Osteocyte (in vitro differentiated cells): Measurements from ENCODE around the gene TGFBR3. TPM values are rescaled to one million over a fixed set of nuclear protein-coding genes. Genes with fewer than 3 reads are reported as not detected.

Experiments used
- DNase-seq: peaks from one replicate; pipeline ENCODE4 v3.0.0; 2021; ENCODE audit warnings: mixed read lengths; ENCODE audit not compliant: unreplicated experiment; ENCODE audit errors: extremely low spot score
- H3K27ac Mint-ChIP-seq: one replicate; pipeline ENCODE4 v1.8.0; 2021; ENCODE audit warnings: mild to moderate bottlenecking, mixed read lengths; ENCODE audit not compliant: unreplicated experiment
- H3K27me3 Mint-ChIP-seq: one replicate; pipeline ENCODE4 v1.8.0; 2021; ENCODE audit warnings: mixed read lengths; ENCODE audit not compliant: unreplicated experiment
- H3K36me3 Mint-ChIP-seq: one replicate; pipeline ENCODE4 v1.8.0; 2021; ENCODE audit warnings: mixed read lengths; ENCODE audit not compliant: unreplicated experiment
- H3K4me1 Mint-ChIP-seq: one replicate; pipeline ENCODE4 v1.8.0; 2021; ENCODE audit warnings: mixed read lengths; ENCODE audit not compliant: unreplicated experiment
- H3K4me3 Mint-ChIP-seq: one replicate; pipeline ENCODE4 v1.8.0; 2021; ENCODE audit warnings: mild to moderate bottlenecking, moderate library complexity, mixed read lengths; ENCODE audit not compliant: unreplicated experiment
- H3K9me3 Mint-ChIP-seq: one replicate; pipeline ENCODE4 v1.8.0; 2021; ENCODE audit warnings: mixed read lengths; ENCODE audit not compliant: unreplicated experiment
- total RNA-seq: library from RNA; stranded (reverse); gene quantifications from 2 replicates; pipeline ENCODE4 v1.2.1, GENCODE V29; 2021
- TF ChIP-seq, protein P1 (sequence below): fragments of 200-600 bp; sonication (generic); IDR thresholded peaks from 2 replicates; pipeline ENCODE4 v1.5.0; 2021; ENCODE audit warnings: antibody characterized with exemption, mild to moderate bottlenecking, moderate library complexity

The TGFBR3 gene
- total RNA-seq, 1 donor from 2014 or later = 14.1 TPM

DNA sequence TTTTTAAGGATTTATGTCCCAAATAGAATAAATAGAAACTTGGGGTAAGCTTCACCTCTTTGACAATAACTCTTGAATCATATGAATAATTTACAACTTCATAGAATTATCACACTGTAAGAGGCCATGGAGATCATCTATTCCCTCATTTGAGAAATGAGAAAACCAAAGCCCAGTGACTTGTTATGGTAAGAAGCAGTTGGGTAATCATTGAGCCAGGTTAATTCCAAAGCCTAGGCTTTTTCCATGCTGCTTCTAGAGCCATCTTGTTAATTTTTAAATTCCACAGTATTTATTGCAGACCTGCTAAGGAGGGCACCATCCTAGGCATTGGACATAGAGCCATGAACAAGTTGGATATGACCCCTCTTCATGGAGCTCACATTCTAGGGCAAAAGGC is 224.8 kb downstream of the TGFBR3 start:
- Mint-ChIP-seq H3K36me3 (peaks cover 3% of the 10 kb centered on the region), H3K4me1 (no peaks in the 10 kb centered on the region), H3K27me3 (peaks cover 4% of the 10 kb centered on the region), H3K27ac (no peak overlapping the region), H3K4me3 (no peak overlapping the region), H3K9me3 (peaks cover 20% of the 10 kb centered on the region)
- no peak for DNase-seq
- TF ChIP-seq, protein P1, sequence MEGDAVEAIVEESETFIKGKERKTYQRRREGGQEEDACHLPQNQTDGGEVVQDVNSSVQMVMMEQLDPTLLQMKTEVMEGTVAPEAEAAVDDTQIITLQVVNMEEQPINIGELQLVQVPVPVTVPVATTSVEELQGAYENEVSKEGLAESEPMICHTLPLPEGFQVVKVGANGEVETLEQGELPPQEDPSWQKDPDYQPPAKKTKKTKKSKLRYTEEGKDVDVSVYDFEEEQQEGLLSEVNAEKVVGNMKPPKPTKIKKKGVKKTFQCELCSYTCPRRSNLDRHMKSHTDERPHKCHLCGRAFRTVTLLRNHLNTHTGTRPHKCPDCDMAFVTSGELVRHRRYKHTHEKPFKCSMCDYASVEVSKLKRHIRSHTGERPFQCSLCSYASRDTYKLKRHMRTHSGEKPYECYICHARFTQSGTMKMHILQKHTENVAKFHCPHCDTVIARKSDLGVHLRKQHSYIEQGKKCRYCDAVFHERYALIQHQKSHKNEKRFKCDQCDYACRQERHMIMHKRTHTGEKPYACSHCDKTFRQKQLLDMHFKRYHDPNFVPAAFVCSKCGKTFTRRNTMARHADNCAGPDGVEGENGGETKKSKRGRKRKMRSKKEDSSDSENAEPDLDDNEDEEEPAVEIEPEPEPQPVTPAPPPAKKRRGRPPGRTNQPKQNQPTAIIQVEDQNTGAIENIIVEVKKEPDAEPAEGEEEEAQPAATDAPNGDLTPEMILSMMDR = no peak

DNA sequence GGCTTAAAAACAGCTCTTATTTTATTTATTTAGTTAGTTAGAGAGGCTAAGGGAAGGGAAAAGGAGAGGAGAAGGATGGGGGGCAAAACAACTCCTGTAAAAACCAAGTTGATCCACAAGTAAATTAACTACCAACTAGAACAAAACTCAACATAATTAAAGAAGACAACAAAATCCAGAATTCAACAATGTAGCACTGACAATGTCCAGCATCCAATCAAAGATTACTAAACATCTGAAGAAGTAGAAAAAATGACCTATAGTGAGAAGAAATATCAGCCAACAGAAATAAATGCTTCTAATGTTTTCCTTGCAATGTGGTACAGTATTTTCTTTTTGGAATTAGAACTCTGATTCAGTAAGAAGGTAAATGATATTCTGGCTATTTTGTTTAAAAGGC is 225.2 kb downstream of the TGFBR3 start:
- Mint-ChIP-seq H3K4me3 (no peak overlapping the region), H3K36me3 (peaks cover 3% of the 10 kb centered on the region), H3K4me1 (no peaks in the 10 kb centered on the region), H3K27me3 (peaks cover 4% of the 10 kb centered on the region), H3K27ac (no peak overlapping the region), H3K9me3 (peaks cover 21% of the 10 kb centered on the region)
- TF ChIP-seq, protein P1 = no peak
- no peak for DNase-seq

DNA sequence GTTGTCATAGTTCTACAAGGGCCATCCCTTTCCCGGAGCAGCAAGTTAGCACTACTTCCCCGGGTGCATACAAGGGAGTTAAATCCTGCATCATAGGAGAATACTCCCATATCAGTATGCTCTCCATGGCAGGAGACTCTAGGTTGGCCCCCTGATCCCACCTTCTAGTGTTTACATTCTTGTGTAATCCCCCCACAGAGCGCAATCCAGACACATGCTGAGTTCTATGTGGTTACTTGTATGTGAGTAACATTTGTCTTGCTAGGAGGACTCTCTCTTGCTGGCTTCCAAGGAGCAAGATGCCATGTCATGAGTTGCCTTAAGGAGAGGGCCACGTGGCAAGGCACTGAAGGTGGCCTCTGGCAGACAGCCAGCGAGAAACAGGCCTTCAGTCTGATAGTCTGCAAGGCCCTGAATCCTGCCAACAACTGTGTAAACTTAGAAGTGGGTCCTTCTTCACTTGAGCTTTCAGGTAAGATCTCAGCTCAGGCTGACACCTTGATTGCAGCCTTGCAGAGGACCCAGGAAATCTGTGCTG is 230.0 kb downstream of the TGFBR3 start:
- DNase-seq = no peak
- Mint-ChIP-seq H3K9me3 (peaks cover 22% of the 10 kb centered on the region), H3K4me3 (no peak overlapping the region), H3K27ac (no peak overlapping the region), H3K36me3 (peaks cover 3% of the 10 kb centered on the region), H3K27me3 (peaks cover 4% of the 10 kb centered on the region), H3K4me1 (peaks cover 15% of the 10 kb centered on the region)
- TF ChIP-seq, protein P1 = no peak

DNA sequence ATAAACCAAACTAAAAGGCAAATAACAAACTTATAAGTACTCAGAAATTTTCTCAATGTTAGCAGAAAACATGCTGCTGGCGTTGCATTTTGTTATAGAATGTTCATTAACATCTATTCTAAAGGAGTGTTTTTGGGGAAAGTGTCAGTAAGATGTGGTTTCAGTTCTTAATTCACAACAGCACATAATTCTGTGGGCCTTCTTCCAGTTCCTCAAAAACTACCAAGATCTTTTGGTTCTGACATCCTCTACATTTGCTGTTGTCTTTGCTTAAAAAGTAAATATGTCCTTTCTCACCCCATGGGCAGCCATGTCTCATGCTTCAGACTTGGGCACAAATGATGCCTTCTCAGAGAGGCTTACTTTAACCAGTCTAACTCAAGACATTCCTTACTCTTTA is 232.8 kb downstream of the TGFBR3 start:
- no peaks in the 10 kb centered on the region for H3K36me3 Mint-ChIP-seq
- no peak overlapping the region for H3K27ac Mint-ChIP-seq
- peaks cover 8% of the 10 kb centered on the region for H3K9me3 Mint-ChIP-seq
- TF ChIP-seq, protein P1 = no peak
- no peak overlapping the region for H3K4me3 Mint-ChIP-seq
- H3K27me3 Mint-ChIP-seq = no peaks in the 10 kb centered on the region
- H3K4me1 Mint-ChIP-seq = peaks cover 27% of the 10 kb centered on the region
- no peak for DNase-seq

DNA sequence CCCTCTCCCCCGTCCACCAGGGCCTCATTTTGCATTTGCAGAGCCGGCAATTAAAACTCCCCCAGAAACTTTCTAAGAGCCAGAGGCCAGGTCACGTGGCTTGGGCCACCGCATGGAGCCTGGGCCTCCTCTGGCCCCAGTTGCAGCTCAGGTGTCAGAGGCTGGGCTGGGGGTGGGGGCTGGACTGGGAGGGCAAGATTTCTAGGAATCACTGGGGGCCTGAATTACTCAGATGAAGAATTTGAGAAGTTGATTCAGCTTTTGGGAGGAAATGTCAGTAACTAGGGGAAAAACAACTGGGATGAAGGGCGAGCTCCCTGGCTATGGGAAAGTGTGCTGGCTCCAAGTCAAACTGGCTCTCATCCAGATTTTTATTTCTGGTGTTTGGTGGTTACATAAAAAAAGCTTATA is 234.3 kb downstream of the TGFBR3 start:
- H3K9me3 Mint-ChIP-seq = peaks cover 8% of the 10 kb centered on the region
- peaks cover 27% of the 10 kb centered on the region for H3K4me1 Mint-ChIP-seq
- no peak overlapping the region for H3K4me3 Mint-ChIP-seq
- DNase-seq = no peak
- no peaks in the 10 kb centered on the region for H3K36me3 Mint-ChIP-seq
- TF ChIP-seq, protein P1 = no peak
- no peaks in the 10 kb centered on the region for H3K27me3 Mint-ChIP-seq
- H3K27ac Mint-ChIP-seq = peak overlapping the region; percentile 76
